Urinary bladder (tissue), 4 donors: ENCODE measurements around the gene C3orf33. TPM values are rescaled to one million over a fixed set of nuclear protein-coding genes. Genes with fewer than 3 reads are reported as not detected.
"Not testable (repeated sequence)": the region's sequence is repeated elsewhere in the genome, so short reads cannot be mapped to it uniquely, and the experiment has no call there.

ENCODE experiments used
- DNase-seq: peaks from one replicate; pipeline ENCODE4 v3.0.0-alpha.2; 2015; ENCODE audit errors: extremely low spot score
- H3K27ac ChIP-seq: one replicate; pipeline ENCODE4 v1.5.1; 2013; ENCODE audit warnings: low read depth, mild to moderate bottlenecking, moderate library complexity
- H3K36me3 ChIP-seq: one replicate; pipeline ENCODE4 v1.6.1; 2013; ENCODE audit warnings: mild to moderate bottlenecking, moderate library complexity; ENCODE audit not compliant: insufficient read depth
- H3K4me1 ChIP-seq: one replicate; pipeline ENCODE4 v1.6.1; 2013; ENCODE audit warnings: mild to moderate bottlenecking, moderate library complexity; ENCODE audit not compliant: insufficient read depth
- H3K4me3 ChIP-seq: one replicate; pipeline ENCODE4 v1.5.1; 2013; ENCODE audit warnings: low read depth, low read length
- WGBS: extraction: QIAGEN DNeasy Blood & Tissue Kit; methylation state at CpG from one replicate; pipeline ENCODE4 v1.1.7; 2013; 5-methylcytosine and 5-hydroxymethylcytosine counted together
- polyA plus RNA-seq: library from polyadenylated mRNA; stranded (reverse); fragments of 200-250 nt; gene quantifications from one replicate; pipeline ENCODE4 v1.2.3, GENCODE V29; 2013
- total RNA-seq: library from RNA; depleted of rRNA; stranded (reverse); fragments of >200 nt; gene quantifications from one replicate; pipeline ENCODE4 v1.2.3, GENCODE V29; 2014
- donor health status: healthy with polysubstance abuse.
- donor health status: healthy.

C3orf33 gene
- 5.6 TPM for total RNA-seq
- 4.4 TPM for polyA plus RNA-seq

- no peak for DNase-seq
- under 1% methylated on average over 61 of the region's 61 CpGs for WGBS
- no peaks in the 10 kb centered on the region for H3K4me1 ChIP-seq
Observed at GRCh38 chr3:155805802-155806618, at the start of gene C3orf33. C3orf33 (minus strand) TSS chr3:155806278; CDS start chr3:155806252, 26 bp downstream.

DNA sequence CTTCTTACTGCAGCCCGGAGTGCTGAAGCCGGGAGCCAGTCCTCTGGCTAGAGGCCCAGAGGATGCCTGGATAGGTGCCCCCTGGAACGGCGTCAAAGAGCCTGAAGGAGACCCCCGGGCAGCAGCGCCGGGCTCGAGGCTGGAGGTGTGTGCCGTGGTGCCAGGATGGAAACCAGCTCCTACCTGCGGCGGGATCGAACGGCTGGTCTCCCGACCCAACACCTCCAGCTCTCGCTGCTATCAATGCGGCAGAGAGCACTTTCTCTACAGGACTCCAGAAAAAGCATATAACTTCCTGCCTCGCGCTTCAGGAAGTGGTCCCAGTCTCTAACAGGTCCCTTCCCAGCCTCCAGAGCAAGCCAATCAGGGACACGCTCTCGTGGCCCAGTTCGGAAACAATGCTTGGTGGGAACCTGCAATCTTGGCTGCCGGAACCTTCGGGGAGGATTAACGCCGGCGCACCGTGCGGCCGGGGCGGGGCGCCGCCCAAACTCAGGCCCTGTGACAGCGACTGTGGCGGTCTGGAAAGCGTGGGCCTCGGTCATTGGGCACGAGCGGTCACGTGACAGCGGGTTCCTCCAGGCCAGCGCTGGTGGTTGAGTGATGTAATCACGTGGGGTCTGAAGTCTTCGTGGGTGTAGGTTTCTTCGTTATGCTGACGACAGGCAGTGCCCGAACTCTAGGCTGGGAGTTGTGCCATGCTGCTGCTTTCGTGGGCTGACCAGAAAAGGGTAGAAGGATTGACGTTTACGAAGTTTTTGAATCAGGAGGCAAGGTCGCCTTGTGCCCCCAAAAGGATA is 48.3 kb upstream of the C3orf33 start, which contains the start of gene SLC33A1:
Gene SLC33A1 (minus strand): TSS at position 287 of the 800 bp plus-strand sequence. CDS start 430 bp downstream, outside the sequence.
- peak; percentile 97 for DNase-seq
- under 1% methylated on average over 50 of the region's 50 CpGs for WGBS
- Histone ChIP-seq H3K4me1 (peaks cover 4% of the 10 kb centered on the region), H3K36me3 (no peaks in the 10 kb centered on the region), H3K4me3 (peak within 1 kb of the TSS; percentile 78), H3K27ac (peak within 1 kb of the TSS; percentile 94)

More at GRCh38 chr3:155805802-155806618, at the start of gene C3orf33:
- peak within 1 kb of the TSS; percentile 68 for H3K4me3 ChIP-seq
- no peaks in the 10 kb centered on the region for H3K36me3 ChIP-seq
- peak within 1 kb of the TSS; percentile 77 for H3K27ac ChIP-seq

- Histone ChIP-seq H3K4me1 (peaks cover 4% of the 10 kb centered on the region), H3K27ac (peak overlapping the region; percentile 34), H3K4me3 (peak overlapping the region; percentile 78), H3K36me3 (no peaks in the 10 kb centered on the region)
- DNase-seq, result no peak
- WGBS, result 1% methylated on average over 45 of the region's 45 CpGs
Observed at GRCh38 chr3:155853214-155854140, 47.4 kb upstream of the C3orf33 start.

GRCh38 chr3:155852341-155852740 is 46.3 kb upstream of the C3orf33 start:
- WGBS, result 43% methylated on average over 2 of the region's 2 CpGs
- no peak for DNase-seq
- H3K36me3 ChIP-seq, result no peaks in the 10 kb centered on the region
- H3K4me3 ChIP-seq, result peak overlapping the region; percentile 78
- H3K4me1 ChIP-seq, result peaks cover 4% of the 10 kb centered on the region
- H3K27ac ChIP-seq, result no peak overlapping the region

DNA sequence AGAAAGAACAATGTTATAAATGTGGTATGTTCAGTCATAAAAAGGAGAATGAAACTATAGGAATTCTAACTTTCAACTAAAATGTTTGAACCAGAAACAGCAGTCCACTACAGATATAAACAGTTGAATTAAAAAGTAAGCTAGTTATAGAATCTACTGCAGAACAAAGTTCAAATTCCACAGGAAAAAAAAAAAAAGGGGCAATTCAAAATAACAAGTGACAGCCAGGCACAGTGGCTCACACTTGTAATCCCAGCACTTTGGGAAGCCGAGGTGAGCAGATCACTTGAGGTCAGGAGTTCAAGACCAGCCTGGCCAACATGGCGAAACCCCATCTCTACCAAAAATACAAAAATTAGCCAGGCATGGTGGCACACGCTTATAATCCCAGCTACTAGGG is 43.3 kb upstream of the C3orf33 start:
- WGBS, result 84% methylated on average over 3 of the region's 3 CpGs

DNA sequence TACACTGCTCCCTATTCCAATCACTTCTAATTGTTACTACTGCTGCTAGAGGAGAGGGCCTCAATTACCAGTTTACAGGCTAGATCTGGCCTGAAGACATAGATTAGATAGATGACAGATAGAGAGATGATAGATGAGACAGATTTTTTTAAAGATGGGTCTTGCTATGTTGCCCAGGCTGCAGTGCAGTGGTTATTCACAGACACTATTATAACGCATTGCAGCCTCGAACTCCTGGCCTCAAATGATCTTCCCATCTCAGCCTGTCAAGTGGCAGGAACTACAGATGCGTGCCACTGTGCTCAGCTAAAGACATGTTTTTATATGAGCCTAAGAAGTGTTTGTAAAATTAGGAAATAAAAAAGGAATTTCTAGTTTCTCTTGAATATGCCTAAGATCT is 41.9 kb upstream of the C3orf33 start:
- Histone ChIP-seq H3K4me3 (no peak overlapping the region), H3K36me3 (no peaks in the 10 kb centered on the region), H3K4me1 (peaks cover 4% of the 10 kb centered on the region), H3K27ac (no peak overlapping the region)
- WGBS, result 78% methylated on average over 3 of the region's 3 CpGs
- DNase-seq, result no peak

More for the DNA sequence above, 43.3 kb upstream of the C3orf33 start:
- H3K4me1 ChIP-seq, H3K27ac ChIP-seq, DNase-seq, H3K4me3 ChIP-seq, H3K36me3 ChIP-seq: not testable (repeated sequence)

- 79% methylated on average over 3 of the region's 3 CpGs for WGBS
- H3K27ac ChIP-seq, result no peak overlapping the region
- H3K4me3 ChIP-seq, result no peak overlapping the region
- H3K4me1 ChIP-seq, result no peaks in the 10 kb centered on the region
- no peak for DNase-seq
- H3K36me3 ChIP-seq, result no peaks in the 10 kb centered on the region
Observed at GRCh38 chr3:155846119-155846518, 40.0 kb upstream of the C3orf33 start.

- 76% methylated on average over 1 of the region's 1 CpG for WGBS
- Histone ChIP-seq H3K27ac (no peak overlapping the region), H3K4me3 (no peak overlapping the region), H3K4me1 (no peaks in the 10 kb centered on the region), H3K36me3 (no peaks in the 10 kb centered on the region)
- DNase-seq, result no peak
Observed at GRCh38 chr3:155843569-155843968, 37.5 kb upstream of the C3orf33 start.

- H3K36me3 ChIP-seq, result peaks cover 2% of the 10 kb centered on the region
- no peak overlapping the region for H3K27ac ChIP-seq
- H3K4me1 ChIP-seq, result no peaks in the 10 kb centered on the region
- no peak overlapping the region for H3K4me3 ChIP-seq
- no peak for DNase-seq
- WGBS, result 92% methylated on average over 9 of the region's 9 CpGs
Observed at GRCh38 chr3:155835341-155836071, 29.4 kb upstream of the C3orf33 start.

DNA sequence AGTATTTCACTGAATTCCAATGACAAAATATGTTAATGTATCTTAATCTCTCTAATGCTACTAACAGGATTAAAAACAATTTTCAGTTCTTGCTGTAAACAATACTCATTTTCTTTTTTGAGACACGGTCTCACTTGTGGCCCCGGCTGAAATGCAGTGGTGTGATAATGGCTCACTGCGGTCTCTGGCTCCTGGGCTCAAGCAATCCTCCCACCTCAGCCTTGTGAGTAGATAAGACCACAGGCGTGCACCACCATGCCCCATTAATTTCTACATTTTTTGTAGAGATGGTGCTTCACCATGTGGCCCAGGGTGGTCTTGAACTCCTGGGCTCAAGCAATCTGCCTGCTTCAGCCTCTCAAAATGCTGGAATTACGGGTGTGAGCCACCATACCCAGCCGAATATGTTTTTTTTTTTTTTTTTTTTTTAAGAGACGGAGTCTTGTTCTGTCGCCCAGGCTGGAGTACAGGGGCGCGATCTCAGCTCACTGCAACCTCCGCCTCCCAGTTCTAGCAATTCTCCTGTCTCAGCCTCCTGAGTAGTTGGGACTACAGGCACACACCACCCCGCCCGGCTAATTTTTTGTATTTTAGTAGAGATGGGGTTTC is 22.5 kb upstream of the C3orf33 start:
- not testable (repeated sequence) for H3K4me3 ChIP-seq, H3K27ac ChIP-seq, H3K36me3 ChIP-seq, H3K4me1 ChIP-seq, DNase-seq
- 96% methylated on average over 13 of the region's 13 CpGs for WGBS

DNA sequence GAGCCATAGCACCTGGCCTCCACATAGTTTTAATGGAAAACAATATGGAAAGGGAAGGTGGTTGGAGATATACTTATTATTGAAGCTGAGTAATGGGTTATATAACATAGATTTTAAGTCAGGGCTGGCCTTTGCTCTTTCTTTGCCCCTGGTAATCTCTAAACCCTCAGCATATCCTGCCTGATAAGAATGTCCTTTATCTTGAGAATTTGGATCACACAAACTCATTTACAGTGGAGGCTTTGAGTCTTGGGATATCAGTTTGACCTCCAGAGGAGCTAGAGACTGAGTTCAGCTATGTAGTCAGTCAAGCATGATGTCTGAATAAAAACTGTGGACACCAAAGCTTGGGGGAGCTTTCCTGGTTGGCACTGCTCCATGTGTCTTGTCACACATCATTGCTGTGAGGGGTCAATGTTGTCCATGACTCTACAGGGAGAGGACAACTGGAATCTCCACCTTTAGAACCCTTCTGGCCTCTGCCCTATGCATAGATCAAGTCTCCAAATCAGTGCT is 9.0 kb upstream of the C3orf33 start:
- Histone ChIP-seq H3K4me3 (no peak overlapping the region), H3K4me1 (no peaks in the 10 kb centered on the region), H3K36me3 (no peaks in the 10 kb centered on the region), H3K27ac (no peak overlapping the region)
- no peak for DNase-seq

- not testable (repeated sequence) for DNase-seq, H3K4me1 ChIP-seq, H3K36me3 ChIP-seq, H3K4me3 ChIP-seq, H3K27ac ChIP-seq
Observed at GRCh38 chr3:155813224-155813623, 7.1 kb upstream of the C3orf33 start.
